LNCaP clone FGC (cell line): Measurements from ENCODE around the gene POLL.

Experiments
- DNase-seq: peaks from one replicate; pipeline ENCODE4 v3.0.0-alpha.2; 2011; ENCODE audit warnings: low read depth
- H3K4me3 ChIP-seq: 2 replicates; pipeline ENCODE4 v1.5.1; 2011; ENCODE audit warnings: mild to moderate bottlenecking, low read depth, low read length, control low read depth
- TF ChIP-seq, protein P1 (sequence below): IDR thresholded peaks from 2 replicates; pipeline ENCODE4 v1.5.1; 2012; ENCODE audit warnings: mild to moderate bottlenecking; ENCODE audit not compliant: control insufficient read depth, insufficient read depth; ENCODE audit errors: extremely low read depth

POLL gene

GRCh38 chr10:101578192-101578591 is 9.9 kb downstream of the POLL start:
- no peak for DNase-seq
- TF ChIP-seq, protein P1, sequence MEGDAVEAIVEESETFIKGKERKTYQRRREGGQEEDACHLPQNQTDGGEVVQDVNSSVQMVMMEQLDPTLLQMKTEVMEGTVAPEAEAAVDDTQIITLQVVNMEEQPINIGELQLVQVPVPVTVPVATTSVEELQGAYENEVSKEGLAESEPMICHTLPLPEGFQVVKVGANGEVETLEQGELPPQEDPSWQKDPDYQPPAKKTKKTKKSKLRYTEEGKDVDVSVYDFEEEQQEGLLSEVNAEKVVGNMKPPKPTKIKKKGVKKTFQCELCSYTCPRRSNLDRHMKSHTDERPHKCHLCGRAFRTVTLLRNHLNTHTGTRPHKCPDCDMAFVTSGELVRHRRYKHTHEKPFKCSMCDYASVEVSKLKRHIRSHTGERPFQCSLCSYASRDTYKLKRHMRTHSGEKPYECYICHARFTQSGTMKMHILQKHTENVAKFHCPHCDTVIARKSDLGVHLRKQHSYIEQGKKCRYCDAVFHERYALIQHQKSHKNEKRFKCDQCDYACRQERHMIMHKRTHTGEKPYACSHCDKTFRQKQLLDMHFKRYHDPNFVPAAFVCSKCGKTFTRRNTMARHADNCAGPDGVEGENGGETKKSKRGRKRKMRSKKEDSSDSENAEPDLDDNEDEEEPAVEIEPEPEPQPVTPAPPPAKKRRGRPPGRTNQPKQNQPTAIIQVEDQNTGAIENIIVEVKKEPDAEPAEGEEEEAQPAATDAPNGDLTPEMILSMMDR: no peak
- no peak overlapping the region for H3K4me3 ChIP-seq

DNA sequence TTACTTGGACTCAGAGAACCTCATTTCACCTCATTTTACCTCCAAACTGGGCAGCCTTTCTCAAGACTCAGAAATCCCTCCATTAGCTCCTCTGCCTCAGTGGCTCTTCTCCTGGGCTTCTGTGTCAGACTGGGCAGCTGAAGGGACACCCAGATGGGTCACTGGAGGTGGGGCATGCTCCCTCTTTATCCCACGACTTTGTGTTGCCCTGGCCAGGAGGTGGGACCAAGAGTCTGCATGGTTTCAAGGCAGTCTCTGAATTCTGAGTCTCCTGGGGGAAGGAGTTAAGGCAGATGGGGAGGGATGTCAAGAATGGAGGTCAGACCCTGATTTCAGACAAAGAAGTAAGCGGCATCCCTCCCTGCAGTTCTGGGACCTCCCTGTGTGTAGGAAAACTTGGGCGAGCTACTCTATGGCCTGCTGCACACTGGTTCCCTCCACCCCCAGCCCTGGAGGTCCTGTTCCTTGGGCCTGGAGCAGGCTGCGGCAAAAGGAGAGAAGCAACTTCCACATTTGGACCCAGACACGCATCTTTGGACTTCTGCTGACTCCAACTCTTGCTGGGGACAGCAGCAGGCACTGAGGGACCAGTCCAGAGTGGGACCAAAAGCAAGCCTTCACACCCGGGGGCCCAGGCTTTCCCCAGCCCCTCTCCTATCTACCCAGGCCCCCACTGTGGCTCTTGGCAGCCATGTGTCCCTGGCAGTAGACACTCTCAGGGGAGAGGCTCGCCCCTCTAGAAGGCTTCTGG is 10.8 kb downstream of the POLL start:
- no peak overlapping the region for H3K4me3 ChIP-seq
- no peak for DNase-seq
- TF ChIP-seq, protein P1: no peak

- TF ChIP-seq, protein P1: no peak
- DNase-seq: no peak
- H3K4me3 ChIP-seq: no peak overlapping the region
Observed at GRCh38 chr10:101576211-101576863, 11.7 kb downstream of the POLL start.

- TF ChIP-seq, protein P1: no peak
- H3K4me3 ChIP-seq: no peak overlapping the region
- DNase-seq: no peak
Observed at GRCh38 chr10:101575580-101576210, 12.4 kb downstream of the POLL start.

- no peak overlapping the region for H3K4me3 ChIP-seq
- TF ChIP-seq, protein P1: no peak
- DNase-seq: no peak
Observed at GRCh38 chr10:101575091-101575490, 13.0 kb downstream of the POLL start.

DNA sequence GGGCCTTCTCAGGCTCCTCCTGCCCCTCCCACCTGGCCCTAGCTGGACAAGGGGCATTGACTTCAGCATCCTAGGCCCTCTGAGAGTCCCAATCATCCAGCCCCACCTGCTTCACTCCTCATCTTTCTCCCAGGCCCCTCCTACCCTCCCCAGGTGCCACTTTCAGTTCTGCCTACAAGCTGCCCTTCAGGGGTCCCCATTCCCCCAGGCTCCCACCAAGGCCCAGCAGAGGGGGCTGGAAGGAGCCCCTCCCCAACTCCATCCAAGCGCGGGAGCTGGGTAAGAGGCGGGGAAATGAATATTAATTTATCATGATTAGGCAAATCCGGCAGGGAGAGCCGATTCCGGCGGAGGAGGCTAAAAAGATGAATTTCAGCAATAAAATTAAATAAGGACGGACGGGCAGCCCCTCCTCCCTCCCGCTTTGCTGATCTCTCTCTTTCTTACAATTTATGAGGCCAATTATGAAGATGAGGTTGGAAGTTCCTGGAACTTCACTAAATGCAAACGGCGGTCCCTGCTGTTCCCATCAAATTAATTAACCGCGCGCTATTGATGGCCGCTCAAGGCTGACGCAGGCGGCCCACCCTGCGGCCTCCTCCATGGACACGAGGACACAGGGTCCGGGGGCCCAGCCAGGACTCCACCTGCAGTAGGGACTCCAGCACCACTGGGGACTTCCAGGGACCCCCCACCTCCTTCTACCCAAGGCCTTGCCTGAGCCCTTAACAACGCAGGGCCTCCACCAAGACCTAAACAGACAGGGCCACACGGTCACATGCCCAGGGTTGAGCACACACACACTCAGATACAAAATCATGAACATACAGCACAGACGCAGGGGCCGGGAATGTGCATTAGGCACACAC is 13.9 kb downstream of the POLL start:
- no peak for DNase-seq
- H3K4me3 ChIP-seq: no peak overlapping the region
- TF ChIP-seq, protein P1: no peak
